ENCODE results near the gene LEFTY2. TPM values are rescaled to one million over a fixed set of nuclear protein-coding genes. Genes with fewer than 3 reads are reported as not detected.

Gene LEFTY2
- total RNA-seq, 1 donor from 2014 or later: not detected

- Histone ChIP-seq H3K27me3 (ENCODE audit: control insufficient read depth, insufficient read depth, low read length) (no peaks in the 10 kb centered on the region), H3K36me3 (ENCODE audit: control insufficient read depth, insufficient read depth, low read length) (peaks cover 1% of the 10 kb centered on the region), H3K4me3 (ENCODE audit: low read depth, low read length) (no peak overlapping the region)
- no peak for TF ChIP-seq CTCF (IDR thresholded peaks at IDR 0.05; ENCODE audit: insufficient read depth, low read length, poor library complexity, severe bottlenecking)
- no peak for DNase-seq (ENCODE audit: low read depth)
These were observed 23.5 kb downstream of the LEFTY2 start for GRCh38 chr1:225917536-225917935.

- Histone ChIP-seq H3K36me3 (ENCODE audit: control insufficient read depth, insufficient read depth, low read length) (peaks cover 1% of the 10 kb centered on the region), H3K4me3 (ENCODE audit: low read depth, low read length) (no peak overlapping the region), H3K27me3 (ENCODE audit: control insufficient read depth, insufficient read depth, low read length) (no peaks in the 10 kb centered on the region)
- no peak for DNase-seq (ENCODE audit: low read depth)
- TF ChIP-seq CTCF (IDR thresholded peaks at IDR 0.05; ENCODE audit: insufficient read depth, low read length, poor library complexity, severe bottlenecking): no peak
These were observed 23.9 kb downstream of the LEFTY2 start for GRCh38 chr1:225917101-225917500.

GRCh38 chr1:225915538-225915991 lies 25.5 kb downstream of the LEFTY2 start:
- H3K36me3 ChIP-seq (ENCODE audit: control insufficient read depth, insufficient read depth, low read length): peaks cover 1% of the 10 kb centered on the region
- no peaks in the 10 kb centered on the region for H3K27me3 ChIP-seq (ENCODE audit: control insufficient read depth, insufficient read depth, low read length)
- TF ChIP-seq CTCF (IDR thresholded peaks at IDR 0.05; ENCODE audit: insufficient read depth, low read length, poor library complexity, severe bottlenecking): no peak
- no peak overlapping the region for H3K4me3 ChIP-seq (ENCODE audit: low read depth, low read length)
- no peak for DNase-seq (ENCODE audit: low read depth)

- Histone ChIP-seq H3K4me3 (ENCODE audit: low read depth, low read length) (no peak overlapping the region), H3K27me3 (ENCODE audit: control insufficient read depth, insufficient read depth, low read length) (no peaks in the 10 kb centered on the region), H3K36me3 (ENCODE audit: control insufficient read depth, insufficient read depth, low read length) (peaks cover 1% of the 10 kb centered on the region)
- DNase-seq (ENCODE audit: low read depth): no peak
- no peak for TF ChIP-seq CTCF (IDR thresholded peaks at IDR 0.05; ENCODE audit: insufficient read depth, low read length, poor library complexity, severe bottlenecking)
These were observed 26.1 kb downstream of the LEFTY2 start for GRCh38 chr1:225914947-225915346.

- no peak for DNase-seq (ENCODE audit: low read depth)
- H3K4me3 ChIP-seq (ENCODE audit: low read depth, low read length): no peak overlapping the region
- H3K36me3 ChIP-seq (ENCODE audit: control insufficient read depth, insufficient read depth, low read length): peaks cover 1% of the 10 kb centered on the region
- no peaks in the 10 kb centered on the region for H3K27me3 ChIP-seq (ENCODE audit: control insufficient read depth, insufficient read depth, low read length)
- no peak for TF ChIP-seq CTCF (IDR thresholded peaks at IDR 0.05; ENCODE audit: insufficient read depth, low read length, poor library complexity, severe bottlenecking)
These were observed 26.6 kb downstream of the LEFTY2 start for GRCh38 chr1:225914391-225914790.
